ENCODE results near the gene CC2D2B. TPM values are rescaled to one million over a fixed set of nuclear protein-coding genes. Genes with fewer than 3 reads are reported as not detected.

The CC2D2B gene
- total and polyA plus RNA-seq, 10 donors: 0.26 to 7.1 (median 2.8) TPM

DNA sequence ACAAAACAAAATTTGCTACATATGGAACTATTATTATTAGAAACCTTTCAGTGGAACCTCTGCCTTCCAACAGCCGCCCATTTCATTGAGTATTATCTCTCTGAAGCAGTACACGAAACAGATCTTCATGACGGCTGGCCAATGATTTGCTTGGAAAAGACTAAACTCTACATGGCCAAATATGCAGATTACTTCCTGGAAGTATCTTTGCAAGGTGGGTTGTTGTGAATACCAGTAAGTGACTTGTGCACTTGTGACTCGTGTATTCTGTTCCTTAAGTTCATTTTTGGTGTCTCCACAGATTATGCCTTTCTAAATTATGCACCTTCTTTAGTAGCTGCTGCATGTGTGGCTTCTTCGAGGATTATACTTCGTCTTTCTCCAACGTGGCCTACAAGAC is 149.0 kb downstream of the CC2D2B start:
- DNase-seq: no peak
- TF ChIP-seq POLR2A (IDR thresholded peaks at IDR 0.05) (no peak), POLR2AphosphoS5 (IDR thresholded peaks at IDR 0.05) (no peak)
- TF ChIP-seq, protein P1, sequence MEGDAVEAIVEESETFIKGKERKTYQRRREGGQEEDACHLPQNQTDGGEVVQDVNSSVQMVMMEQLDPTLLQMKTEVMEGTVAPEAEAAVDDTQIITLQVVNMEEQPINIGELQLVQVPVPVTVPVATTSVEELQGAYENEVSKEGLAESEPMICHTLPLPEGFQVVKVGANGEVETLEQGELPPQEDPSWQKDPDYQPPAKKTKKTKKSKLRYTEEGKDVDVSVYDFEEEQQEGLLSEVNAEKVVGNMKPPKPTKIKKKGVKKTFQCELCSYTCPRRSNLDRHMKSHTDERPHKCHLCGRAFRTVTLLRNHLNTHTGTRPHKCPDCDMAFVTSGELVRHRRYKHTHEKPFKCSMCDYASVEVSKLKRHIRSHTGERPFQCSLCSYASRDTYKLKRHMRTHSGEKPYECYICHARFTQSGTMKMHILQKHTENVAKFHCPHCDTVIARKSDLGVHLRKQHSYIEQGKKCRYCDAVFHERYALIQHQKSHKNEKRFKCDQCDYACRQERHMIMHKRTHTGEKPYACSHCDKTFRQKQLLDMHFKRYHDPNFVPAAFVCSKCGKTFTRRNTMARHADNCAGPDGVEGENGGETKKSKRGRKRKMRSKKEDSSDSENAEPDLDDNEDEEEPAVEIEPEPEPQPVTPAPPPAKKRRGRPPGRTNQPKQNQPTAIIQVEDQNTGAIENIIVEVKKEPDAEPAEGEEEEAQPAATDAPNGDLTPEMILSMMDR (IDR thresholded peaks at IDR 0.05 in 8 of 11, conservative IDR thresholded peaks at IDR 0.05 in 3 of 11): no peak
- 93 to 98% (median 95%) methylated on average over 7 of the region's 7 CpGs for WGBS, 5 donors
- no peak overlapping the region for H3K27ac ChIP-seq
- H3K4me1 ChIP-seq: peaks cover 0 to 11% (median 5%) of the 10 kb centered on the region in 6 donors
- H3K9me3 ChIP-seq: no peaks in the 10 kb centered on the region
- H3K4me3 ChIP-seq: no peak overlapping the region
- H3K36me3 ChIP-seq: peaks cover 4 to 77% (median 40%) of the 10 kb centered on the region in 6 donors
- H3K27me3 ChIP-seq (replicated peaks in 1 of 7): no peaks in the 10 kb centered on the region
- intact Hi-C loops (cut with DNase I; ENCODE audit: low total_unique reads): no loop called here

DNA sequence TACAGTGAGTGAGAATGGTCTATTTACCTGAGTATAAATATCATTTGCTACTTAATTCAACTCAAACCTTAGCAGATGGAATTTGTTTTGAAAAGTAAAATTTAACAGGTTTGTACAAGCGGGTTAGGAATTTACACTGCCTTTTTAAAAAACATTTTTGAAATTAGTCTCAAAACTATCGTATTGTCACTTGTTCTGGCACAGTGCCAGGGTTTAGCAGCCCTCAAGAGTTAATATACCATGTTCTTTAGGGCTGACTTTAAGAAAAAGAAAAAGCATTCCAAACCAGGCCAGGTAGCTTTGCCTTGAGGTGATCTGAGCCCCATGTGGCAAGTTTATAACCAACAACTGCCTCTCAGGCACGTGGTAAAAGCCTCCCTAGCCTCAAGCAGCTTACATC is 153.5 kb downstream of the CC2D2B start:
- no peak overlapping the region for H3K27ac ChIP-seq
- no peak for DNase-seq
- intact Hi-C loops (cut with DNase I; ENCODE audit: low total_unique reads): no loop called here
- no peaks in the 10 kb centered on the region for H3K4me1 ChIP-seq
- no peaks in the 10 kb centered on the region for H3K9me3 ChIP-seq
- peaks cover 4 to 75% (median 41%) of the 10 kb centered on the region in 6 donors for H3K36me3 ChIP-seq
- H3K27me3 ChIP-seq (replicated peaks in 1 of 7): no peaks in the 10 kb centered on the region
- no peak overlapping the region for H3K4me3 ChIP-seq
- TF ChIP-seq POLR2A (IDR thresholded peaks at IDR 0.05): no peak
- TF ChIP-seq, protein P1 (IDR thresholded peaks at IDR 0.05 in 8 of 11, conservative IDR thresholded peaks at IDR 0.05 in 3 of 11): no peak
- no peak for TF ChIP-seq POLR2AphosphoS5 (IDR thresholded peaks at IDR 0.05)
- WGBS, 5 donors: 95 to 100% (median 97%) methylated on average over 3 of the region's 3 CpGs

DNA sequence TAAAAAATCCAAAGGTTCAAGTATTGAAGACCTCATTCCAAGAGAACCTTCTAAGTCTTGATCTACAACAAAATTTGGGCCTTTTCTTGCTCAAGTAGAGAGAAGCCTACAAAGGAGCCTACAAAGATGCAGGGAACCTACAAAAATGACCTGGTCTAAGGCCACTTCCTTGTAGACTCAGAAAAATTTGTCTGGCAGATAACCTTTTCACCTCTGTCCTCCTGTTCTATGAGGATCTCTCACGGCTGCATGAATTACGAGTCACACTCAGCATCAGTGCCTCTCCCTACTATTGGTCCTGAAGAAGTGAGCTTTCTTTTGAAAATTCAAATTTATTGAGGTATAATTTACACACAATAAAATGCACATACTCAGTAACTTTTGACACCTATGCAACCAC is 164.9 kb downstream of the CC2D2B start:
- Histone ChIP-seq H3K4me1 (no peaks in the 10 kb centered on the region), H3K36me3 (no peaks in the 10 kb centered on the region), H3K27ac (no peak overlapping the region), H3K9me3 (no peaks in the 10 kb centered on the region), H3K27me3 (replicated peaks in 1 of 7) (no peaks in the 10 kb centered on the region), H3K4me3 (no peak overlapping the region)
- 64 to 92% (median 81%) methylated on average over 2 of the region's 2 CpGs for WGBS, 5 donors
- intact Hi-C loops (cut with DNase I; ENCODE audit: low total_unique reads): no loop called here
- TF ChIP-seq, protein P1 (IDR thresholded peaks at IDR 0.05 in 8 of 11, conservative IDR thresholded peaks at IDR 0.05 in 3 of 11): no peak
- peak in 1 of 3 donors; percentile 34 for TF ChIP-seq POLR2AphosphoS5 (IDR thresholded peaks at IDR 0.05)
- no peak for DNase-seq

DNA sequence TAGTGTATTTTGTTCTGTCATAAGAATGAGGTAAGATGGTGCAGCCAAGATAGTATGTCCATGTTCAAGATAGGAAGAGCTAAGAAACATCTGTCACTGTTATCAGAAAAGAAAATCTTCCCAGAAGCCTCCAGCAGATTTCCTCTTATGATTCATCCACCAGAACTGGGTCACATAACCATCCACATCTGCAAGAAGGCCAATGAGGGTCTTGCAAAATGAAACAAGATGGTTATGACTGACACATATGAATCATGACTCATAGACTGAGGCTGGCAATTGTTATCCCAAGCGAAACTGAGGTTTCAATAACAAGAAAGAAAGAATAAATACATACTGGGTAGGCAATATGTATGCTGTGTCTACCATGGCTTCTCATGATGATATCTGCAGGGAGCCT is 165.9 kb downstream of the CC2D2B start:
- Histone ChIP-seq H3K27me3 (replicated peaks in 1 of 7) (no peaks in the 10 kb centered on the region), H3K27ac (no peak overlapping the region), H3K36me3 (no peaks in the 10 kb centered on the region), H3K9me3 (no peaks in the 10 kb centered on the region), H3K4me1 (no peaks in the 10 kb centered on the region), H3K4me3 (no peak overlapping the region)
- WGBS, 5 donors: 58 to 91% (median 71%) methylated on average over 1 of the region's 1 CpG
- intact Hi-C loops (cut with DNase I; ENCODE audit: low total_unique reads): no loop called here
- DNase-seq: no peak
- TF ChIP-seq, protein P1 (IDR thresholded peaks at IDR 0.05 in 8 of 11, conservative IDR thresholded peaks at IDR 0.05 in 3 of 11): no peak
- TF ChIP-seq POLR2A (IDR thresholded peaks at IDR 0.05) (no peak), POLR2AphosphoS5 (IDR thresholded peaks at IDR 0.05) (no peak)

Measured in spleen (tissue), 11 donors.